ENCODE data around the gene LRRC66. TPM values are rescaled to one million over a fixed set of nuclear protein-coding genes. Genes with fewer than 3 reads are reported as not detected.

Gene LRRC66
- total and polyA plus RNA-seq, 7 donors = 0.09 to 1.3 (median 1.2) TPM

DNA sequence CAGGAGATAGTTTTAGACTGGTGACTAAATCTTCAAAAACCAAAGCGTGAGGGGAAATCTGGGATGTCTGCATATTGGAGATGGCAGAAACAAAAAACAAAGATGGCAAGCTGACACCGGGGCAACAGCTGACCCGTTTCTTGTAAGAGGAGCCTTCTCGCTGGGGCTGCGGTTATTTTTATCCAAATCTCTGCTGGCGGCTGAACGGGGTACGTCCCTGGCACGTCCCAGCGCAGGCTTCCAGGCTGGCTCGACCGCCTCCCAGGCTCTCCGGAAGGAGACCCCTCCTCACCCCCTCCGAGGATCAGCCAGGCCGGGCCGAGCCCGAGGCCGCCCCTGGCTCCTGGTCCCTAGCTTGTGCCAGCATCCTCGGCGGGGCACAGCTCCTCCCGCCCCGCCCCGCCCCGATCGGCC, 17.5 kb upstream of the LRRC66 start:
- TF ChIP-seq, protein P1, sequence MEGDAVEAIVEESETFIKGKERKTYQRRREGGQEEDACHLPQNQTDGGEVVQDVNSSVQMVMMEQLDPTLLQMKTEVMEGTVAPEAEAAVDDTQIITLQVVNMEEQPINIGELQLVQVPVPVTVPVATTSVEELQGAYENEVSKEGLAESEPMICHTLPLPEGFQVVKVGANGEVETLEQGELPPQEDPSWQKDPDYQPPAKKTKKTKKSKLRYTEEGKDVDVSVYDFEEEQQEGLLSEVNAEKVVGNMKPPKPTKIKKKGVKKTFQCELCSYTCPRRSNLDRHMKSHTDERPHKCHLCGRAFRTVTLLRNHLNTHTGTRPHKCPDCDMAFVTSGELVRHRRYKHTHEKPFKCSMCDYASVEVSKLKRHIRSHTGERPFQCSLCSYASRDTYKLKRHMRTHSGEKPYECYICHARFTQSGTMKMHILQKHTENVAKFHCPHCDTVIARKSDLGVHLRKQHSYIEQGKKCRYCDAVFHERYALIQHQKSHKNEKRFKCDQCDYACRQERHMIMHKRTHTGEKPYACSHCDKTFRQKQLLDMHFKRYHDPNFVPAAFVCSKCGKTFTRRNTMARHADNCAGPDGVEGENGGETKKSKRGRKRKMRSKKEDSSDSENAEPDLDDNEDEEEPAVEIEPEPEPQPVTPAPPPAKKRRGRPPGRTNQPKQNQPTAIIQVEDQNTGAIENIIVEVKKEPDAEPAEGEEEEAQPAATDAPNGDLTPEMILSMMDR (IDR thresholded peaks at IDR 0.05) = no peak
- 0 to 1% (median 0%) methylated on average over 17 to 25 of the region's 25 CpGs for WGBS, 3 donors
- H3K4me3 ChIP-seq = peak overlapping the region; percentile 90
- H3K36me3 ChIP-seq (ENCODE audit: insufficient read depth in 1 of 2, low read depth in 1 of 2) = peaks cover 0 to 12% of the 10 kb centered on the region in 2 donors
- peak overlapping the region; percentile 87 for H3K27ac ChIP-seq
- intact Hi-C loops (cut with DNase I) = loop anchor here (5.0 kb wide), 3 partner anchors 35 to 200 kb away; partner anchors contain the start of gene DCUN1D4 (in 1 of the 2)
- DNase-seq (peak; percentile 33 to 65), ATAC-seq (peak; percentile 78 to 90 (median 83))
- peaks cover 32% of the 10 kb centered on the region for H3K4me1 ChIP-seq
- H3K9me3 ChIP-seq = no peaks in the 10 kb centered on the region
- H3K27me3 ChIP-seq (ENCODE audit: insufficient read depth in 3 of 3, low read length in 2 of 3) = peaks cover 0 to 3% (median 0%) of the 10 kb centered on the region in 3 donors

DNA sequence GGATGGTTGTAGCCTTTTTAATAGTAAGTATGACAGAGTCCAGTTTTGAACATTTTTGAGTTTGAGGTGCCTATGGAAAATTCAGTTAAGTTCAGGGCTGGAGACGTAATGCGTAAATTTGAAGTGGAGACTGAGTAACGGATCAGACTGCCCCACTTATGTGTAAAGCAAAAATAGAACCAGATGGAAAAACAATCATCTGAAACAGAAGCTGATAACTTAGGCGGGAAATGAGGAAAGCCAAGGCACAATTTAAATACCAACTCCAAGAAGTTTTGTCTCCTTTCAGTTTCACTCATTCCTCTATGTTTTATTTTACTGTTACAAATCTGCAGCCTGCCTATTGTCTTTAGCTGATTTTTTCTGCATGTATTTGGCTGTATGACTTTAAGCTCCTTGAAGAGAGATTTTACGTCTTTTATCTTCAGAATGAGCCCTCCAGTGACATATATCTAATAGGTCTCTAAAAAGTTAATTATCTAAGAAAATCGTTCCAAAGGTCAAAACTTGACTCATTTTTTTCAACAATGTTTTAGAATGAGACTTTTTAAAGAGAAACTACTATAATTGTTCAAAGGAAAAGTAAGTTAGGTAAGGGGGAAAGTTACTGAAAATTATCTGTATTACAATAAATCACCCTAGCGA, 16.8 kb upstream of the LRRC66 start:
- intact Hi-C loops (cut with DNase I) = loop anchor here (5.0 kb wide), 3 partner anchors 35 to 200 kb away; partner anchors contain the start of gene DCUN1D4 (in 1 of the 2)
- WGBS, 3 donors = 4 to 8% (median 6%) methylated on average over 7 of the region's 7 CpGs
- H3K27ac ChIP-seq = peak overlapping the region; percentile 87
- H3K4me3 ChIP-seq = peak overlapping the region; percentile 90
- H3K4me1 ChIP-seq = peaks cover 32% of the 10 kb centered on the region
- H3K9me3 ChIP-seq = no peaks in the 10 kb centered on the region
- H3K27me3 ChIP-seq (ENCODE audit: insufficient read depth in 3 of 3, low read length in 2 of 3) = no peaks in the 10 kb centered on the region
- TF ChIP-seq, protein P1 (IDR thresholded peaks at IDR 0.05) = no peak
- DNase-seq (no peak), ATAC-seq (peak in 1 of 4 donors; percentile 28)
- peaks cover 0 to 18% of the 10 kb centered on the region in 2 donors for H3K36me3 ChIP-seq (ENCODE audit: insufficient read depth in 1 of 2, low read depth in 1 of 2)

DNA sequence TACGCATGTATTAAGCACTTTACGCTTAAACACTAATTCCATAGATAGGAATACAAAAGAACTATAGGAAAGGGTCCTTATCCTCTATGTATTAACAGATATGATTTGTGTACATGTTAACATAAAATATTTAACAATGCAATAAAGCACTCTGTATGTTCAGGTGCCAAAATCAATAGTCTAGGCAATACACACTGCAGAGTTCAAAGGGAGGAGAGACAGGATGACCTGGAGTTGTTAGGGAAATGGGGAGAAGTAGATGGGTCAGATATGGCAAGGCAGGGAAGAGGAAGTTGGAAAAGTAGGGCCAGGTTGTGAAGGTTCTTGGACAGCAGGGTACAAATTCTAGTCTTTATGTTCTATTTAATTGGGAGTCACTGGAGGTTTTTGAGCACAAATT, 15.0 kb upstream of the LRRC66 start:
- intact Hi-C loops (cut with DNase I) = loop anchor here (5.0 kb wide), 3 partner anchors 33 to 198 kb away; partner anchors contain the start of gene DCUN1D4 (in 1 of the 2)
- WGBS, 3 donors = 97 to 98% (median 98%) methylated on average over 2 of the region's 2 CpGs
- ATAC-seq (no peak), DNase-seq (no peak)
- no peaks in the 10 kb centered on the region for H3K27me3 ChIP-seq (ENCODE audit: insufficient read depth in 3 of 3, low read length in 2 of 3)
- H3K36me3 ChIP-seq (ENCODE audit: insufficient read depth in 1 of 2, low read depth in 1 of 2) = peaks cover 0 to 35% of the 10 kb centered on the region in 2 donors
- TF ChIP-seq, protein P1 (IDR thresholded peaks at IDR 0.05) = no peak
- no peak overlapping the region for H3K27ac ChIP-seq
- H3K4me3 ChIP-seq = peak overlapping the region; percentile 90
- peaks cover 32% of the 10 kb centered on the region for H3K4me1 ChIP-seq
- no peaks in the 10 kb centered on the region for H3K9me3 ChIP-seq

DNA sequence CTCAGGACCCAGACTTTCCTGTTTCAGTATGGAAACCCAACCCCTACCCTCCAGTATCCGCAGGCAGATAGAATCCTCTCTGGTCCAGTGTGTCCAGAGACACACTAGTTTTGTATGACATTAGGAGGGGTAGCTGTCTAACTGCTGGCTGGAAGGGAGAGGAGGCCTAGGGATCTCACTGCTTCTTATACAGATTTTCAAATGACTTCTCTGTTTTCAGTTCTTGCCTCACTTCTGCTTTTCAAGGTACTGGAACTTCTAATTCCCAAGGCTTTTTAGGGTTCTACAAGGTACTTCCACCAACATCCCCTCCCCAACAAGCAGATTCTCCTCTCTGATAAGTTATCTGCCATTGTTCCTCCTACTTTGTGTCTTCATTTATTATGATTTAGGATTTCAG, 11.8 kb upstream of the LRRC66 start:
- ATAC-seq (no peak), DNase-seq (no peak)
- no peaks in the 10 kb centered on the region for H3K27me3 ChIP-seq (ENCODE audit: insufficient read depth in 3 of 3, low read length in 2 of 3)
- no peaks in the 10 kb centered on the region for H3K9me3 ChIP-seq
- intact Hi-C loops (cut with DNase I) = no loop called here
- no peak overlapping the region for H3K27ac ChIP-seq
- peaks cover 32% of the 10 kb centered on the region for H3K4me1 ChIP-seq
- peaks cover 0 to 67% of the 10 kb centered on the region in 2 donors for H3K36me3 ChIP-seq (ENCODE audit: insufficient read depth in 1 of 2, low read depth in 1 of 2)
- WGBS, 3 donors = 88 to 96% (median 89%) methylated on average over 1 of the region's 1 CpG
- no peak overlapping the region for H3K4me3 ChIP-seq
- TF ChIP-seq, protein P1 (IDR thresholded peaks at IDR 0.05) = no peak
